Stomach (tissue), 9 donors: Measurements from ENCODE around the gene LANCL1. TPM values are rescaled to one million over a fixed set of nuclear protein-coding genes. Genes with fewer than 3 reads are reported as not detected.

Experiments used
- DNase-seq, 2 donors: peaks; one replicate each; pipeline versions ENCODE4 v3.0.0 to v3.0.0-alpha.2; 2013 to 2019
- H3K27ac ChIP-seq, 5 donors: fragments of 200-600 bp in 4 of 5; sonication (generic) in 4 of 5; one replicate each; pipeline ENCODE4 v1.5.1; 2013 to 2019; ENCODE audit warnings: mild to moderate bottlenecking in 1 of 5, moderate library complexity in 1 of 5
- H3K27me3 ChIP-seq, 3 donors: fragments of 200-600 bp; sonication (generic); one replicate each; pipeline ENCODE4 v1.5.1; 2017 to 2019; ENCODE audit warnings: mixed run types in 1 of 3
- H3K36me3 ChIP-seq, 4 donors: fragments of 200-600 bp; sonication (generic); 1 replicate in 3 of 4; 2 replicates in 1 of 4; pipeline ENCODE4 v1.5.1; 2016 to 2019
- H3K4me1 ChIP-seq, 4 donors: fragments of 200-600 bp; sonication (generic); one replicate each; pipeline ENCODE4 v1.5.1; 2016 to 2019
- H3K4me3 ChIP-seq, 4 donors: fragments of 200-600 bp; sonication (generic) in 3 of 4; one replicate each; pipeline ENCODE4 v1.5.1; 2016 to 2019; ENCODE audit warnings: mild to moderate bottlenecking in 1 of 4
- H3K9me3 ChIP-seq, 4 donors: fragments of 200-600 bp; sonication (generic); one replicate each; pipeline ENCODE4 v1.5.1; 2016 to 2019
- EP300 ChIP-seq: sonication (generic); formaldehyde crosslinking; IDR thresholded peaks from one replicate; pipeline ENCODE4 v1.6.1; 2017; ENCODE audit warnings: antibody characterized with exemption
- POLR2A ChIP-seq, 4 donors: fragments of 450-650 bp; IDR thresholded peaks; one replicate each; pipeline ENCODE4 v1.6.1; 2016; ENCODE audit warnings: antibody characterized with exemption in 4 of 4, control low read depth in 2 of 4, mild to moderate bottlenecking in 1 of 4, moderate library complexity in 1 of 4
- POLR2AphosphoS5 ChIP-seq, 3 donors: sonication (generic); formaldehyde crosslinking; IDR thresholded peaks; one replicate each; pipeline ENCODE4 v1.6.1; 2016; ENCODE audit warnings: antibody characterized with exemption in 3 of 3
- WGBS, 5 donors: extraction: QIAGEN DNeasy Blood & Tissue Kit in 3 of 5; methylation state at CpG; one replicate each; pipeline versions ENCODE4 v1.1.5 to v1.1.7; 2013 to 2018; 5-methylcytosine and 5-hydroxymethylcytosine counted together
- intact Hi-C: fragments of 100-400 bp; cut with DNase I; formaldehyde crosslinking; loops from one replicate; pipeline ENCODE4 v1.15.1; 2023; ENCODE audit warnings: low total_unique reads
- polyA plus RNA-seq, 3 donors: library from polyadenylated mRNA; stranded (reverse); fragments of 200-250 nt; gene quantifications; one replicate each; pipeline ENCODE4 v1.2.3, GENCODE V29; 2013
- total RNA-seq, 5 donors: library from RNA; depleted of rRNA; stranded (reverse); fragments of >200 nt; gene quantifications; one replicate each; pipeline versions ENCODE4 v1.1.0 to v1.2.3, GENCODE V29; 2014 to 2016
- TF ChIP-seq, protein P1 (sequence below), 7 experiments: fragments of 450-650 bp in 4 of 7; fragments of 200-600 bp in 3 of 7; sonication (generic) in 3 of 7; IDR thresholded peaks; one replicate each; pipeline ENCODE4 v1.5.1; 2016 to 2019; ENCODE audit warnings: antibody characterized with exemption in 7 of 7, control low read depth in 2 of 7, mild to moderate bottlenecking in 1 of 7
- donor health status: healthy with polysubstance abuse.
- donor health status: Bipolar disorder and iron deficiency.
- donor health status: healthy.

The LANCL1 gene
- total and polyA plus RNA-seq, 8 donors, result 0.87 to 49.6 (median 19.8) TPM

DNA sequence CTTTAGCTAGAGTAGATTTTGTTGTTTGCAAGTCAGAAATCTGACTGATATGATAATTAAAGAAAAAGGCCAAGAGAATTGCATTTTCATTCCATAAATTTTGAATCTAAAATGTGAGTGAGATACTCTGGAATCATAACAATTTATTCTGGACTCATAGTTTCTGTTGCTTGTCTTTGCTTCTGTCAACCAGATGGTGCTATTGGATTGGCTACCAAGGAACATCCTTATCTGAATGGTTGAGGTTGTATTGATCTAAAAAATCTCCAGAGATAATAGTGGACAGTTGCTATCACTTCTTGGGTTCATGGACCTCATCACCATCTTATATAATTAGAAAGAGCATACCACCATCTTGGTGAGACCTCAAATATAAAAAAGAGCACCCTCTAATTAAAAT is 45.8 kb upstream of the LANCL1 start:
- intact Hi-C loops, result no loop called here
- H3K36me3 ChIP-seq, result no peaks in the 10 kb centered on the region
- no peak overlapping the region for H3K27ac ChIP-seq
- H3K9me3 ChIP-seq, result no peaks in the 10 kb centered on the region
- H3K4me3 ChIP-seq, result no peak overlapping the region
- no peaks in the 10 kb centered on the region for H3K27me3 ChIP-seq
- DNase-seq, result no peak
- H3K4me1 ChIP-seq, result no peaks in the 10 kb centered on the region
- TF ChIP-seq EP300 (no peak), POLR2A (IDR thresholded peaks at IDR 0.05) (no peak), POLR2AphosphoS5 (IDR thresholded peaks at IDR 0.05) (no peak)
- TF ChIP-seq, protein P1, sequence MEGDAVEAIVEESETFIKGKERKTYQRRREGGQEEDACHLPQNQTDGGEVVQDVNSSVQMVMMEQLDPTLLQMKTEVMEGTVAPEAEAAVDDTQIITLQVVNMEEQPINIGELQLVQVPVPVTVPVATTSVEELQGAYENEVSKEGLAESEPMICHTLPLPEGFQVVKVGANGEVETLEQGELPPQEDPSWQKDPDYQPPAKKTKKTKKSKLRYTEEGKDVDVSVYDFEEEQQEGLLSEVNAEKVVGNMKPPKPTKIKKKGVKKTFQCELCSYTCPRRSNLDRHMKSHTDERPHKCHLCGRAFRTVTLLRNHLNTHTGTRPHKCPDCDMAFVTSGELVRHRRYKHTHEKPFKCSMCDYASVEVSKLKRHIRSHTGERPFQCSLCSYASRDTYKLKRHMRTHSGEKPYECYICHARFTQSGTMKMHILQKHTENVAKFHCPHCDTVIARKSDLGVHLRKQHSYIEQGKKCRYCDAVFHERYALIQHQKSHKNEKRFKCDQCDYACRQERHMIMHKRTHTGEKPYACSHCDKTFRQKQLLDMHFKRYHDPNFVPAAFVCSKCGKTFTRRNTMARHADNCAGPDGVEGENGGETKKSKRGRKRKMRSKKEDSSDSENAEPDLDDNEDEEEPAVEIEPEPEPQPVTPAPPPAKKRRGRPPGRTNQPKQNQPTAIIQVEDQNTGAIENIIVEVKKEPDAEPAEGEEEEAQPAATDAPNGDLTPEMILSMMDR (IDR thresholded peaks at IDR 0.05), result no peak

DNA sequence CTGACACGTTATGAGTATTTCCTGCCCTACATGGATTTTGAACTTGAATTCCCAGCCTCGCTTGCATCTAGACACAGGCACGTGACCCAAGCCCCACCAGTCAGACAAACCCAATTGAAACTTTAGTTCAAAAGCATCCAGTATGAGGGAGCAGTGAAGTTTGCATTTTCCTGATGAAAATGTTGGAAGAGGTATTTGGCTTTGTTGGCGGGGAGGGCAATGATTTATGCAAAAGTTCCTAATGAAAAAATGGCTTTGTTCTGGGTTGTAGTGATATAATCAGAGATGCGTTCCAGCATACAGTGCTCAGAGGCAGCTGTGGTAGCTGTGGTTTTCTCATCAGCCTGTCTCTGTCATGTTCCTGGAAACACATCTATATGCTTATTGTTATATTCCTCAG is 43.0 kb upstream of the LANCL1 start:
- Histone ChIP-seq H3K4me3 (no peak overlapping the region), H3K4me1 (no peaks in the 10 kb centered on the region), H3K27me3 (no peaks in the 10 kb centered on the region), H3K36me3 (no peaks in the 10 kb centered on the region), H3K9me3 (no peaks in the 10 kb centered on the region), H3K27ac (no peak overlapping the region)
- intact Hi-C loops, result no loop called here
- no peak for DNase-seq
- WGBS, 5 donors, result 78 to 86% (median 83%) methylated on average over 5 of the region's 5 CpGs
- TF ChIP-seq POLR2AphosphoS5 (IDR thresholded peaks at IDR 0.05) (no peak), POLR2A (IDR thresholded peaks at IDR 0.05) (no peak), EP300 (no peak)
- TF ChIP-seq, protein P1 (IDR thresholded peaks at IDR 0.05), result no peak

DNA sequence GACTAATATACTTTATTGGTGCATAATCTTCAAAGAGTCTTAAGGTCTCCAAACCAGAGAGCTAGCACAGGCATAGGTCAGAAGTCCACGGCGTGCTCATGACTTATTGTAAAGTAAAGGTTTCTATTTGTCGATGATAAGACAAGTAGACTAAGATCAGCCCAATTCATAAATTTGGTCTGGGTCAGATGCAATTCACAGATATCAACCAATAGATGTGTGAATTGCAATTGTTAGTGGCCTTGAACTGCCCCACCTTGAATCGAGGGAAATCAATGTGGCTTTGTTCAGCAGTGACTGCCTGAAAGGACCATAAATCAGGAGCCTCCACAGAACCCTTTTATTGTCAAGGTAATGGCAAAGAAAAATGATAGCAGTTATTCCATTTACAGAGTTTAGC is 40.7 kb upstream of the LANCL1 start:
- Histone ChIP-seq H3K4me3 (no peak overlapping the region), H3K9me3 (peaks cover 0 to 8% (median 3%) of the 10 kb centered on the region in 4 donors), H3K27ac (no peak overlapping the region), H3K4me1 (no peaks in the 10 kb centered on the region), H3K36me3 (no peaks in the 10 kb centered on the region), H3K27me3 (no peaks in the 10 kb centered on the region)
- TF ChIP-seq, protein P1 (IDR thresholded peaks at IDR 0.05), result no peak
- TF ChIP-seq POLR2A (IDR thresholded peaks at IDR 0.05) (no peak), EP300 (no peak), POLR2AphosphoS5 (IDR thresholded peaks at IDR 0.05) (no peak)
- WGBS, 5 donors, result 29 to 64% (median 44%) methylated on average over 4 of the region's 4 CpGs
- peak in 1 of 2 donors; percentile 11 for DNase-seq
- intact Hi-C loops, result no loop called here

DNA sequence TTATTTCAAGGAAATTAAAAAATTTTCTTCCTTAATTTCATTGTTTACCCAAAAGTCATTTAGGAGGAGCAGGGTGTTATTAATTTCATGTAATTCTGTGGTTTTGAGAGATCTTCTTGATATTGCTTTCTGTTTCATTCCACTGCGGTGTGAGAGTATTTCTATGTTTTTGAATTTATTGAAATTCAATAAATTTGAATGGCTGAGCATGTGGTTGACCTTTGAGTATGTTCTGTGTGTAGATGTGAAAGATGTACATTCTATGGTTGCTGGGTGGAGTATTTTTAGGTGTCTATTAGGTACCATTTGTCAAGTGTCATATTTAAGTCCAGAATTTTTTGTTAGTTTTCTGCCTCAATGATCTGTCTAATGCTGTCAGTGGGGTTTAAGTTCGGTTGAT is 39.4 kb upstream of the LANCL1 start:
- TF ChIP-seq, protein P1 (IDR thresholded peaks at IDR 0.05), result no peak
- TF ChIP-seq POLR2A (IDR thresholded peaks at IDR 0.05) (no peak), POLR2AphosphoS5 (IDR thresholded peaks at IDR 0.05) (no peak), EP300 (no peak)
- WGBS, 5 donors, result 45 to 88% (median 81%) methylated on average over 2 of the region's 2 CpGs
- H3K27me3 ChIP-seq, result no peaks in the 10 kb centered on the region
- no peak overlapping the region for H3K4me3 ChIP-seq
- no peaks in the 10 kb centered on the region for H3K4me1 ChIP-seq
- H3K36me3 ChIP-seq, result no peaks in the 10 kb centered on the region
- H3K27ac ChIP-seq, result no peak overlapping the region
- DNase-seq, result no peak
- H3K9me3 ChIP-seq, result peaks cover 0 to 8% (median 3%) of the 10 kb centered on the region in 4 donors
- intact Hi-C loops, result no loop called here
